Stimulated activated CD4-positive, alpha-beta T cell treated with anti-CD3 and anti-CD28 coated beads, Interleukin-15, amount 100 ng/mL, for 48 hours (primary cell): ENCODE measurements around the gene COL5A1.

Source experiments
- DNase-seq, 2 donors: peaks; one replicate each; pipeline ENCODE4 v3.0.0-alpha.2; 2020; ENCODE audit warnings: low read depth in 2 of 2

The COL5A1 gene

DNA sequence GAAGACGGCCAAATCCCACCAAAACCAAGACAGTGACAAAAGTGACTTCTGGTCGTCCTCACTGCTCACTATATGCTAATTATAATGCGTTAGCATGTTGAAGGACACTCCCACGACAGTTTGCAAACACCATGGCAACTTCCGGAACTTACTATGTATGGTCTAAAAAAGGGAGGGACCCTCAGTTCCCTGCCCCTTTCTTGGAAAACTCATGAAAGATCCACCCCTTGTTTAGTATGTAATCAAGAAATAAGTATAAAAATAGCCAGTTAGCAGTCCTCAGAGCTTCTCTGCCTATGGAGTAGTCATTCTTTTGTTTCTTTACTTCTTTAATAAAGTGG lies 248.5 kb downstream of the COL5A1 start:
- no peak for DNase-seq

DNA sequence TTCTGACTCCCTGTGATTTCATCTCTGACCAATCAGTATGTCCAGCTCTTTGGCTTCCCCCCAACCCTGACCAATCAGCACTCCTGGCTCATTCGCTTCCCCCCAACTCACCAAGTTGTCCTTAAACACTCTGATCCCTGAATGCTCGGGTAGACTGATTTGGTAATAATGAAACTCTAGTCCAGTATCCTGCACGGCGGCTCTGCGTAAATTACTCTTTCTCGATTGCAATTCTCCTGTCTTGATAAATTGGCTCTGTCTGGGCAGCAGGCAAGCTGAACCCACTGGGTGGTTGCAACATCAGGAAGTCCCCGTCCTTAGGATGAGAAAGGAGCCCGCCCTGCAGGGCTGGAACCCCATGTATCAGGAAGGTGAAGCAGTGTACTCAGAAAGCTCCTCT lies 249.4 kb downstream of the COL5A1 start:
- no peak for DNase-seq

DNA sequence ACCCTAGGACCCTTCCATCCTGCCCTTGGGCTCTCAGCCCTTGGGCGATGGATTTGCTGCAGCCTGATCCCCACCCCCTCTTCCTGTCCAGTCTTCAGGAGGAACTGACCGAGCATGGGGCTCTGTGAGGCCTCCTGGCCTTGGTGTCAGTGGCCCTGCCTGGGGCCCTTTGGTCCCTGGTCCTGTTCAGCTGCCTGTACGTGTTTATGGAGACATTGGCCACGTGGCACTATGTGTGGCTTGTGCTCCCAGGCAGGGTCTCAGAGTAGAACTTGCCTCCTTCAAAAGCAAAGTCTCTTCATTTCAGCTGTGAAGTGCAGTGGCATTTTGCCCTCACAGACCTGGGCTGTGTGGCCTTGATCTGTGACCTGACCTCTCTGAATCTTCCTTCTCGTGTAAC lies 250.1 kb downstream of the COL5A1 start:
- no peak for DNase-seq

DNA sequence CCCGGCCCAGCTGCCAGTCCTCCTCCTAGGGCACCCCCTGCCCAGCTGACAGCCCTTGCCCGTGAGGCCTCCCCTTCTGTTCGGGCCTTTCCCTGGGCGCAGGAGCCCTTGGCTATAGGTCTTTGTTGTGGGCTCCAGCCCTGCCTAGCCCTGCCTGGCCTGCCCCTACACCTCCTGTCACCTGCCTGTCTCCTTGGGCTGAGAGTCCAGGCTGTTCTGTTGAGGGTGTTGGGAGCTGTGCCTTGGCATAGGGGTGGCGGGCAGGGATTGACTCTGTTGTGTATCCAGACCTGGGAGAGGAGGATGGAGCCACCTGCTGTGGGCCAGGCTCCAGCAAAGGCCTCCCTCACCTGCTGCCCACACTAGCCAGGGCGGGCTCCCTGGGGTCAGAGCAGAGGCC lies 250.6 kb downstream of the COL5A1 start:
- DNase-seq, result no peak

DNA sequence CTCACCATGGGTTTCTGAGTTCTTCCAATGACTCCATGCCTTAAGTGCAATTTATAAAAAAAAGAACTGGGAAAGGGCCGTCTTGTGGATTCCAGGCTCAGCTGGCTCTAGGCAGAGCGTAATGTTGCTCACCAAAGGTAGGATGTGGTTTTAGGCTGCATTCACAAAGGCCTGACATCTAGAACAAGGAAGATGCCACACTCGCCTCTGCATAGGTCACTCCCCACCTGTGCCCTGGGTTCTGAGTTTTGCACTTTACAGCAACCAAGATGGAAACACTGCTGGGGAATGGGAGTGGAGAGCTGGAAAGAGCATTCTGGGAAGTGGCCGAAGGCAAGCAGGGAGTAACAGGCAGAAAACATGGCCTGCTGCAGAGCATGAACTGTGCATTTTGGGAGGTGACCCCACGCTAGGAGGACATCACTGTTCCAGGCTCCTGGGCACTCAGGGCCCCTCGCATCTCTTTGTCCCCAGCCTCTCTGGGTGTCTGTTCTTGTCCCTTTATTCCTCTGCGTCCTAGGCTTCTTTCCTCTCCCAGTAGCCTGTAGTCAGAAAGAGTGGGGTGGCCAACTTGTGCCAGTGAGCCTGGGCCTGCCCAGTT lies 251.3 kb downstream of the COL5A1 start:
- DNase-seq, result no peak
